Measurements from ENCODE around the gene PLBD2. TPM values are rescaled to one million over a fixed set of nuclear protein-coding genes. Genes with fewer than 3 reads are reported as not detected.
A peak's percentile ranks its signal among the peaks of the same experiment; 100 is the strongest.
"Not testable (repeated sequence)": the region's sequence is repeated elsewhere in the genome, so short reads cannot be mapped to it uniquely, and the experiment has no call there.

PLBD2 gene
- total RNA-seq, 1 experiment from 2014 or later: 4.1 TPM

- Histone ChIP-seq H3K4me1 (peaks cover 5% of the 10 kb centered on the region), H3K9me3 (replicated peaks) (no peaks in the 10 kb centered on the region), H3K4me3 (no peak overlapping the region), H3K27me3 (no peaks in the 10 kb centered on the region), H3K27ac (no peak overlapping the region), H3K36me3 (no peaks in the 10 kb centered on the region)
- no peak for DNase-seq
These were observed 9.4 kb upstream of the PLBD2 start for GRCh38 chr12:113348849-113349536.

GRCh38 chr12:113351089-113351488 is 7.3 kb upstream of the PLBD2 start:
- no peak for DNase-seq
- H3K27me3 ChIP-seq: 0 out of 2 replicates have a peak, but pooled peaks cover 2% of the 10 kb centered on the region
- no peaks in the 10 kb centered on the region for H3K9me3 ChIP-seq (replicated peaks)
- no peak overlapping the region for H3K27ac ChIP-seq
- no peak overlapping the region for H3K4me3 ChIP-seq
- peaks cover 5% of the 10 kb centered on the region for H3K4me1 ChIP-seq
- no peaks in the 10 kb centered on the region for H3K36me3 ChIP-seq

- not testable (repeated sequence) for H3K36me3 ChIP-seq; H3K9me3 ChIP-seq (replicated peaks); H3K4me1 ChIP-seq; DNase-seq; H3K4me3 ChIP-seq; H3K27me3 ChIP-seq; H3K27ac ChIP-seq
These were observed 4.2 kb upstream of the PLBD2 start for GRCh38 chr12:113354192-113354591.

GRCh38 chr12:113359133-113359938 is 949 bp downstream of the PLBD2 start:
- H3K4me1 ChIP-seq: no peaks in the 10 kb centered on the region
- no peaks in the 10 kb centered on the region for H3K36me3 ChIP-seq
- peak overlapping the region; percentile 72 for H3K4me3 ChIP-seq
- DNase-seq: no peak
- no peaks in the 10 kb centered on the region for H3K9me3 ChIP-seq (replicated peaks)
- H3K27me3 ChIP-seq: 0 out of 2 replicates have a peak, but pooled peaks cover 3% of the 10 kb centered on the region
- no peak overlapping the region for H3K27ac ChIP-seq

- no peak overlapping the region for H3K27ac ChIP-seq
- DNase-seq: no peak
- H3K27me3 ChIP-seq: 0 out of 2 replicates have a peak, but pooled peaks cover 3% of the 10 kb centered on the region
- no peaks in the 10 kb centered on the region for H3K36me3 ChIP-seq
- H3K4me1 ChIP-seq: no peaks in the 10 kb centered on the region
- no peak overlapping the region for H3K4me3 ChIP-seq
- no peaks in the 10 kb centered on the region for H3K9me3 ChIP-seq (replicated peaks)
These were observed 1.8 kb downstream of the PLBD2 start for GRCh38 chr12:113359939-113360748.

GRCh38 chr12:113361574-113362370 is 3.4 kb downstream of the PLBD2 start:
- Histone ChIP-seq H3K36me3 (no peaks in the 10 kb centered on the region), H3K9me3 (replicated peaks) (no peaks in the 10 kb centered on the region), H3K27me3 (no peaks in the 10 kb centered on the region), H3K4me1 (peaks cover 2% of the 10 kb centered on the region), H3K27ac (no peak overlapping the region), H3K4me3 (no peak overlapping the region)
- DNase-seq: no peak

- Histone ChIP-seq H3K9me3 (replicated peaks) (no peaks in the 10 kb centered on the region), H3K4me1 (peaks cover 5% of the 10 kb centered on the region), H3K4me3 (no peak overlapping the region), H3K27me3 (no peaks in the 10 kb centered on the region), H3K36me3 (no peaks in the 10 kb centered on the region), H3K27ac (no peak overlapping the region)
- DNase-seq: no peak
These were observed 6.3 kb downstream of the PLBD2 start for GRCh38 chr12:113364698-113365097.

- peaks cover 5% of the 10 kb centered on the region for H3K4me1 ChIP-seq
- no peak overlapping the region for H3K27ac ChIP-seq
- H3K9me3 ChIP-seq (replicated peaks): no peaks in the 10 kb centered on the region
- no peak overlapping the region for H3K4me3 ChIP-seq
- no peaks in the 10 kb centered on the region for H3K27me3 ChIP-seq
- no peaks in the 10 kb centered on the region for H3K36me3 ChIP-seq
- DNase-seq: no peak
These were observed 7.4 kb downstream of the PLBD2 start for GRCh38 chr12:113365639-113366395.

GRCh38 chr12:113366827-113367226 is 8.4 kb downstream of the PLBD2 start:
- no peak overlapping the region for H3K4me3 ChIP-seq
- no peaks in the 10 kb centered on the region for H3K27me3 ChIP-seq
- H3K9me3 ChIP-seq (replicated peaks): no peaks in the 10 kb centered on the region
- H3K27ac ChIP-seq: no peak overlapping the region
- DNase-seq: peak; percentile 17 to 49
- no peaks in the 10 kb centered on the region for H3K36me3 ChIP-seq
- H3K4me1 ChIP-seq: peaks cover 5% of the 10 kb centered on the region

GRCh38 chr12:113368331-113368730 is 9.9 kb downstream of the PLBD2 start:
- Histone ChIP-seq H3K9me3 (replicated peaks) (no peaks in the 10 kb centered on the region), H3K27me3 (no peaks in the 10 kb centered on the region), H3K36me3 (no peaks in the 10 kb centered on the region), H3K27ac (no peak overlapping the region), H3K4me3 (no peak overlapping the region), H3K4me1 (peaks cover 5% of the 10 kb centered on the region)
- DNase-seq: no peak

GRCh38 chr12:113369391-113369985 is 11.1 kb downstream of the PLBD2 start:
- Histone ChIP-seq H3K36me3 (no peaks in the 10 kb centered on the region), H3K27me3 (no peaks in the 10 kb centered on the region), H3K4me3 (no peak overlapping the region), H3K27ac (no peak overlapping the region), H3K9me3 (replicated peaks) (no peaks in the 10 kb centered on the region), H3K4me1 (peaks cover 5% of the 10 kb centered on the region)
- no peak for DNase-seq

- Histone ChIP-seq H3K27ac (no peak overlapping the region), H3K27me3 (no peaks in the 10 kb centered on the region), H3K36me3 (no peaks in the 10 kb centered on the region), H3K9me3 (replicated peaks) (no peaks in the 10 kb centered on the region), H3K4me1 (peaks cover 5% of the 10 kb centered on the region), H3K4me3 (no peak overlapping the region)
- DNase-seq: no peak
These were observed 12.7 kb downstream of the PLBD2 start for GRCh38 chr12:113370923-113371682.

GRCh38 chr12:113371808-113372207 is 13.4 kb downstream of the PLBD2 start:
- no peak overlapping the region for H3K4me3 ChIP-seq
- H3K9me3 ChIP-seq (replicated peaks): no peaks in the 10 kb centered on the region
- peaks cover 2% of the 10 kb centered on the region for H3K4me1 ChIP-seq
- no peaks in the 10 kb centered on the region for H3K36me3 ChIP-seq
- H3K27ac ChIP-seq: no peak overlapping the region
- no peak for DNase-seq
- H3K27me3 ChIP-seq: no peaks in the 10 kb centered on the region

All from SJCRH30 (cell line).